Loucy (cell line): Measurements from ENCODE around the gene ARSG.

ENCODE experiments used
- CTCF ChIP-seq: fragments of 200-600 bp; sonication (generic); conservative IDR thresholded peaks from 2 replicates; pipeline ENCODE4 v1.5.1; 2014; ENCODE audit warnings: mild to moderate bottlenecking, antibody characterized with exemption, low read length
- EZH2phosphoT487 ChIP-seq: fragments of 200-600 bp; IDR thresholded peaks from 2 replicates; pipeline ENCODE4 v1.6.1; 2018; ENCODE audit warnings: antibody characterized with exemption, mild to moderate bottlenecking, moderate library complexity, borderline replicate concordance

DNA sequence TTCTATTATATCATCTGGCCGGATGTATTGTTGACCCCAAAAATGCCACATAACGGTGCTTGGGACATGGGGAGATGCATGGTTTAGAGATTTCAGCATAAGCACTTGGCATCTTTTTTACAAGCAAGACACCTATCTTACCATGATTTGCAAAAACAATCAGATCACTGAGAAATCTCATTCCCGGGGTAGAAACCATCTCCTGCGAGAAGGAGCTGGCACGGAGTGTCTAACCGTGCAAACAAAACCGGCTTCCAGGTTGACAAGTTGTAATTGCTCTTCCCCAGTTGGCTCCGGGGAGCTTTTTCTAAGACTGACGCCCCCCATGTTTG is 1.4 kb upstream of the ARSG start:
- TF ChIP-seq CTCF (no peak), EZH2phosphoT487 (no peak)
